HL-60/S4 (cell line): ENCODE results near the gene HOXB8.

Source experiments
- in situ Hi-C: fragments of 300-500 bp; cut with MboI; formaldehyde crosslinking; loops from 2 replicates; pipeline ENCODE4 v1.14.3; 2022; ENCODE audit warnings: low sequenced_read_pairs

HOXB8 gene

GRCh38 chr17:48615047-48615962, at the start of gene HOXB8:
Gene HOXB8, minus strand, starts transcription at chr17:48615292. Its CDS starts 588 bp downstream, at chr17:48614704.
- in situ Hi-C loops: no loop called here

GRCh38 chr17:48663134-48663924, 48.2 kb upstream of the HOXB8 start:
- in situ Hi-C loops: no loop called here

GRCh38 chr17:48655913-48656312, 40.8 kb upstream of the HOXB8 start:
- in situ Hi-C loops: no loop called here

- in situ Hi-C loops: no loop called here
Observed at GRCh38 chr17:48649741-48650140, 34.6 kb upstream of the HOXB8 start.

- in situ Hi-C loops: no loop called here
Observed at GRCh38 chr17:48647963-48648245, 32.8 kb upstream of the HOXB8 start.

DNA sequence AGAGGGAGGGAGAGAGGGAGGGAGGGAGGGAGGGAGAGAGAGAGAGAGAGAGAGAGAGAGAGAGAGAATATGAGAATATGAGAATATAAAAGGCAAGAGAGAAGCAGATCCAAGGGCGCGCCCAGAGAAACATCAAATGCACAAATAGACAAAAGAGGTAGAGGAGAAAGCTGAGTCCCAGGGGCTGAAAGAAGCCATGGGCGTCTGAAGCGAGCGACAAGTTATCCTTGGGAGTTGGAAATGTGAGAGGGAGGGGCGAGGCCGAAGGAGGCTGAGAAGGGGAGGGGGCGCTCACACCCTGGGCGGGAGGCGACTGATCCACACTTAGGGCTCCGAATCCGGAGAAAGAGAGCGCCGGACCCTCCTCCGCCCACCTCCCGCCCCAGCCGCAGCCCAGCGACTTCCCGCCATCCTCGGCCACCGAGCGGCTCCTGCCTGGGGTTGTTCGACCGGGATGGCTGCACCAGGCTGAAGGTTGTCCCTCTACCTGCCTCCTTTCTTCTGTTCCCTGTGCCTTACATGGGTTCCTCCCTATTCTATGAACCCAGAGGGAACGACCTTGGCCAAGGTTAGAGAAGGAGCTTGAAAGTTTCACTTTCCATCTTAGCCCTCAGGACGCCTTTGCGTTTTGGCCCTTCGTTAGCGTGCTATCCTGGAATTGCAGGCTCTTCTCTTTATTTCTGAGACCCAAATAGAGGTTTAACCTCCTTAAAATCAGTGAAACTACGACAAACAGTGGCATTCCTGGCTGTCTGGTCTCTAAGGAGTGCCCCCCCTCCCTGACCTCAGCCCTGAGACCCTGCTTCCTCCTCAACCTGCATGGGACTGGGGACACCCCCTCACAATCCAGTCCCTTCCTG, 32.2 kb upstream of the HOXB8 start:
- in situ Hi-C loops: no loop called here

GRCh38 chr17:48646183-48647102, 31.4 kb upstream of the HOXB8 start:
- in situ Hi-C loops: no loop called here

- in situ Hi-C loops: no loop called here
Observed at GRCh38 chr17:48645639-48646182, 30.6 kb upstream of the HOXB8 start.

DNA sequence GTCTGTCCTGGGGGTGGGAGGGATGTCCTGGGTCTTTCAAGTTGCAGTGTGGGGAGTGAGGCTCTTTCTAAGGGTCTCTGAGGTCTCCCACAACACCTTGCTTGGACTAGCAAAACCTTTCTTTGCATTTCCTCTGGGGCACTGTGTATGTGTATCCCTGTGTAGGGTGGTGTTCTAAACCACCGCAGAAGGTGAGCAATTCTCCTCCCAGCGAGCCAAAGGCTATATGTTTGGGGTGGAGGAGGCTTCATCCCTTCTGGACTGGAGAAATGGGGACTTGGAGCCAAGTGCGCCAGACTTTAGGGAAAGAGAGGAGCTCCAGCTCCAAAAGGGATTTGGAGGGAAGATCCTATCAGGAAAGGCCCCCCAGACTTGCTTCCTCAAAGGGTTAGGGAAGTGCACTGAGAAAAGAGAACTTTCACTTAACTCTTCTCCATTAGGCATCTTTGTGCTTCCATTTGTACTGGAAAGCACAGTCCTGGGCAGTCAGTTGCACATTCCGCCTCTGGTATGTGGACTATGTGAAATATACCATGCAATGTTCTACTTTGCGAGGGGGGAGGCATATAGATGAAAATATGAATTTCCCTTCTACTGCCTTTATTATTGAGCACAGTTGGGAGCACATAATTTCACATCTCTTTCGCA, 29.9 kb upstream of the HOXB8 start:
- in situ Hi-C loops: no loop called here

GRCh38 chr17:48644159-48644558, 29.1 kb upstream of the HOXB8 start:
- in situ Hi-C loops: no loop called here

- in situ Hi-C loops: no loop called here
Observed at GRCh38 chr17:48643697-48644012, 28.6 kb upstream of the HOXB8 start.

GRCh38 chr17:48642843-48643696, 28.0 kb upstream of the HOXB8 start:
- in situ Hi-C loops: no loop called here

GRCh38 chr17:48642059-48642842, 27.2 kb upstream of the HOXB8 start:
- in situ Hi-C loops: no loop called here

GRCh38 chr17:48641541-48642058, 26.5 kb upstream of the HOXB8 start:
- in situ Hi-C loops: no loop called here

GRCh38 chr17:48640858-48641180, 25.7 kb upstream of the HOXB8 start:
- in situ Hi-C loops: no loop called here

- in situ Hi-C loops: no loop called here
Observed at GRCh38 chr17:48639982-48640857, 25.1 kb upstream of the HOXB8 start.

GRCh38 chr17:48639136-48639535, 24.0 kb upstream of the HOXB8 start:
- in situ Hi-C loops: no loop called here
